GM19438 (cell line): ENCODE data around the gene GRM3.

Experiments
- ATAC-seq: cut with Tn5 transposase; IDR thresholded peaks from one replicate; pipeline ENCODE4 v1.9.1; 2021; ENCODE audit warnings: low read depth; ENCODE audit not compliant: unreplicated experiment

Gene GRM3

GRCh38 chr7:86876146-86876545 is 232.4 kb downstream of the GRM3 start:
- no peak for ATAC-seq

DNA sequence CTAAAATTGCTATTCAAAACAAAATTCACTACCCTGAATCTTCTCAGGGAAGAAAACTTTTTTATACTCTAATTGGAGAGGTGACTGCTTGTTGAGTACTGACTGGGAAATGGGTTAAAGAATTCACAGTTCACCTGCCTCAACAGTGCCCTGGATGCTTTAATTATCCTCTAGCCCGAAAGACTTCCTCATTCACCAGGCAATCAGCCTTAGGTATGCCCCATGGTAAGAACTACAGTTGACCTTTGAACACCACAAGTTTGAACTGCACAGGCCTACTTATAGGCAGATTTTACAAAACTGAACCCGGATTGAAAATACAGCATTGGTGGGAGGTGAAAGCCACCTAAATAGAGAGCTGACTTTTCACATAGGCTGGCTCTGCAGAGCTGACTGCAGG is 240.4 kb downstream of the GRM3 start:
- ATAC-seq, result no peak

- no peak for ATAC-seq
Measured at GRCh38 chr7:86889501-86889900, 245.8 kb downstream of the GRM3 start.

- ATAC-seq, result no peak
Measured at GRCh38 chr7:86898171-86898570, 254.5 kb downstream of the GRM3 start.

GRCh38 chr7:86900886-86901285 is 257.2 kb downstream of the GRM3 start:
- ATAC-seq, result no peak

DNA sequence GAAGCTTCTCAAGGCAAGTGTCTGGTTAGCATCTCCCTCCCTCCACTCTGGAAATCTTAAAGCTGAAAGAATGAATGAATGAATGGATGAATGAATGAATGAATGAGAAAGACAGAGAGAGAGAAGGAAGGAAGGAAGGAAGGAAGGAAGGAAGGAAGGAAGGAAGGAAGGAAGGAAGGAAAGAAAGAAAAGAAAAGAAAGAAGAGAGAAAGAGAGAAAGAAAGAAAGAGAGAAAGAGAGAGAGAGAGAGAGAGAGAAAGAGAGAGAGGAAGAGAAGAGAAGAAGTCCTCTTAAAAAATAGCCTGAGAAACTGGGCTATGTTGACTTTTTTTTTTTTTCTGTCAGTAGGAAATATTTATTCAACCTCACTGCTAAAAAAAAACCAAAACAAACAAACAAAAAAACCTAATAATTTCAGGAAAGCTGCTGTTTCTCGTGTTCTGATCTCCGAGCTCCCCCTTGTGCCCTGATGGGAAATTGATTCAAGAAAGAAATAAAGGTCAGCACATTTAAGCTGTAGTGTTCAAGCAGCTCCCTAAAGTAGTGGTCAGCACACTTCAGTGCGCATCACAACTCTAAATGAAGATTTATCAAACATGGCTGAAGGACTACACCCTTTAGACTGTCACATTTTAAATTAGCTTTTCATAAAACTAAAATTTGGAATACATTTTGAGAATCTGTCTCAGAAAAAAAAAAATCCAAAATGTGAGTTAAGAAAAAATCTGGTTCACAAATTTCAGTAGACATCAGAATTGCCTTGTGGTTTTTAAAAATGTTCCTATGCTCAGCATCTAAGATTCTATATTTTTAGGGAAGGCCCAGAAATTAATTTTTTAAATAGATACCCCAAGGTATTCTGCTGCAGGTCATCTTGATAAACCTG is 261.5 kb downstream of the GRM3 start:
- ATAC-seq, result peak; percentile 68

GRCh38 chr7:86908948-86909347 is 265.2 kb downstream of the GRM3 start:
- ATAC-seq, result no peak

DNA sequence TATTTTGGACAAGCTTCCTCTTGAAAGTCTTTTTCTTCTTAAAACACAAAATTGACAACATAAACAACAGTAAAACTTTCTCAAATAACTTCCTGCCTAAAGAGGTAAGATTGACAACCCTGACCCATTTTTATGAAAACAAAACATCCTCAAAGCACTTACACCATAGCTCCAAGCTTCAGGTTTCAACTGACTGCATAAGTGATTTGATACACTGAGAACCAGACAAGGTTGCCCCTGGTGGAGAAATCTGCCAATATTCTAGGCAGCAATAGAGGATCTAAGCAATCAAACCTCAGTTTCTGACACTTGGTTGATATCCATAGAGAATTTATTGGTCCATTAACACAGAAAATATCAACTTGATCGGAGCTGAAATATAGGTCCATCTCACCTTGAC is 267.9 kb downstream of the GRM3 start:
- ATAC-seq, result no peak

DNA sequence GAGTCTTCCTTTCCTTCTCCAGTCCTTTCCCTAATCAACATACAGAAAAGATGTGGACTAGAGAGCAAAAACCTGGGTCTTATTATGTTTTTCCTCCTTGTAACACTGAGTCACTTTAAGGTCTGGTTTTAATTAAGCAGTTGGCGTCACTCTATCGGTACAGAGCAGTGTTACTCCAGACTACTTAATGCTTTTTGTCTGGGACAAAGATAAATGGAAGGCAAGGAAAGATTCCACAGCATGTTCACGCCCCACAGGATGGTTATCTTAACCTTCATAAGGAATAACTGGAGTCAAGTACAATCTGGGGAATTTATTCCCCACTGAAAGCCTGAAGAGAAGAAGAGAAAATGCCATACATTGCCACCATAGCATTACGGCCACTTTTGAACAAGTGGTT is 270.0 kb downstream of the GRM3 start:
- no peak for ATAC-seq
